GM19372 (cell line): ENCODE results near the gene LRRD1.
"Not testable (repeated sequence)": the region's sequence is repeated elsewhere in the genome, so short reads cannot be mapped to it uniquely, and the experiment has no call there.

ENCODE experiments used
- ATAC-seq: cut with Tn5 transposase; IDR thresholded peaks from one replicate; pipeline ENCODE4 v1.9.1; 2021; ENCODE audit warnings: mild to moderate bottlenecking, low read depth, moderate library complexity; ENCODE audit not compliant: unreplicated experiment

Gene LRRD1

DNA sequence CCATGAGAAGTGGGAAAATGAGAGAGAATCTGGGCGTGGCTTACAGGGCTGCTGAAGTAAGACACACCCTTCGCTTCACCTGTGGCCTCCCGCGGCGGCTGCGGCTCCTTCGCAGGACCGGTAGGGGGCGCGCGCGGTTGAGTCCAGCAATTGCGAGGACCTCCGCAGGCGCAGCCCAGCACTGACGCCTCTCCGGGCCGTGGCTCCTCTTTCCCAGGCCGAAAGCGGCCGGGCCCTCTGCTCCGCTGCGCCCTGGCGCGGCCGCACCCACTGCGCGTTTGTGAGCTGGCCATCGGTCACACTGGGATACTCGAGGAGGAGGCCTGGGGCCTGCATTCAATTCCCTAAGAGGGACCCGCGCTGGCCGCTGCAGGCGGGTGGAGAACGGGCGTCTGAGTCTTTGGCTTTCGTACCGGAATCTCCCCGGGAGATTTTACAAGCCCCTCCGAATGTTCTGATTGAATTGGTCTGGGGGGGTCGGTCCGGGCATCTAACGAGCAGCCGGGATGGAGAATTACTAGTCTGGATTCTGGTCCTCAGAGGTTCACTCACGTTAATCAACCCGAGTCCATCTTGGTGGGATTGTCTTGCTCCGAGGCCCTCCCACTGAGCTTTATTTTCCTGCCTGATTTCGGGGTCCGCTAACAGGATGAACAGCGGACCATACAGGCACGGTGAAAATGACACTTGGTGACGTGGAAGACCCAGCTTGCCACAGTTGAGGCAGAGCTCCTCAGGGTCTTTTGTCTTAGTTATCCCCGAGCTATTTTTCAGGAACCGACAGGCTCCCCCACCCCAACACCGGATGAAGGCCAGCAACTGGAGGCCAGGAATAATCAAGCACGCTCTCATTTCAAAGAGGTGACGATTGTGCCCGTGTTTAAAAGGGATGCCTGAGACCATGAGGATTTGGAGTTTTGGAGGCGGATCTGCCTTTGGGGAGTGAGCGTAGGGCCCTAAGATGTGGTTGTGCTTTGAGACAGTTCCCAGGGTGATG is at the start of gene LRRD1:
LRRD1 (minus strand) TSS at position 215 of the 997 bp plus-strand sequence. CDS start 13,940 bp downstream, outside the sequence.
- ATAC-seq, result peak; percentile 100

DNA sequence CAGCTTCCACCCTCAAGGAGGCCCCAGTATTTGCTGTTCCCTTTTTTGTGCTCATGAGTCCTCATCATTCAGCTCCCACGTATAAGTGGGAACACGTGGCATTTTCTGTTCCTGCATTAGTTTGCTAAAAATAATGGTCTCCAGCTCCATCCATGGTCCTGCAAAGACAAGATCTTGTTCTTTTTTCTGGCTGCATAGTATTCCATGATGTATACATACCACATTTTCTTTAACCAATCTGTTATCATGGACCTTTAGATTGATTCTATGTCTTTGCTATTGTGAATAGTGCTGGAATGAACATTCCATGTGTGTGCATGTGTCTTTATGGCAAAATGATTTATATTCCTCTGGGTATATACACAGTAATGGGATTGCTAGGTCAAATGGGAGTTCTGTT is 49.8 kb upstream of the LRRD1 start:
- ATAC-seq, result no peak

DNA sequence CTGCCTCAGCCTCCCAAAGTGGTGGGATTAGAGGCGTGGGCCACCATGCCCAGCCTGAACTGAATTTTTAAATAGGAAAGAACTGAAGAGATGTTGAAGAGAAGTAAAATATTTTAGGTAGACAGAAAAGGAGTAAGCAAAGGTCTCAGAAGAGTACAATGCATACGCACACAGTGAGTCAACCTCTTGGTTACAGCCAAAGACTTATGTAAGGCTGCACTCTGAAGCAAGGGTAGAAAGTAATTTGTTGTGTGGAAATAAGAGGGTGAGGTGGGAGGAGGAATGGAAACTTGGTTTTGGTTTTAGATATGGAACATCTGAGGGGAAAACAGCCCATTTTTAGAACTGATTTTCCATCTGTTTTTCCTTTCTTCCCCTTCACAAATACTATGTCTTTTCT is 49.2 kb upstream of the LRRD1 start:
- no peak for ATAC-seq

DNA sequence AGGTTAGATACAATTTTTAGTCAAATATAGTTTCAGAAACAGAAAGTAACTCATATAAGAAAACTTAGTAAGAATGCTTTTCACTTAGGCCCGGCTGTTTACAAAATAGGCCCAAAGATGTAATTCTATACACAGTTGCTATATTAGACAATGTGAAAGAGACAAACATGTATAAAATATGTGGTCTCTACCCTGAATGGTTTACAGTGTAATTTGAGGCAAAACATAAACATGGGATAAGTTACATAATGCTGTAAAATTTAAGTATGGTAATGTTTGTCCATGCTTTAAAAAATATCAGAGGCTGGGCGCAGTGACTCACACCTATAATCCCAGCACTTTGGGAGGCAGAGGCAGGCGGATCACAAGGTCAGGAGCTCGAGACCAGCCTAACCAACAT is 48.0 kb upstream of the LRRD1 start:
- ATAC-seq, result no peak

DNA sequence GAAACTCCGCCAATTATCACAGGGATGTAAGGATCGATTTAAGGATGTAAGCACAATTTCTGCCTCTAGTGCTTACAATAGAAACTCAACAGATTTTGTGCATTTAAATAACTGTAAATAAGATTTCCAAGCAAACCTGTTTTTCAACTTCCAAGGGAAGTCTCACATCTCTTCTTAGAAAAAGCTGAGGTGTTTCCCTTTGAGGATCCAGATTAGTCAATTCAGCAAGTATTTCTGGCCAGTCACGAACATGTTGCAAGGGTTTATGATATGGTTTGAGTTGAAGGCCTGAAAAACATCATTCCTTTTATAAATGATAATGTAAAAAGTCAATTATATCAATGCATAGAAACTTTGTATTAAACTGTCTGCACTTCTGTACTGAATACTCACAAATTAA is 42.8 kb upstream of the LRRD1 start:
- ATAC-seq, result no peak

DNA sequence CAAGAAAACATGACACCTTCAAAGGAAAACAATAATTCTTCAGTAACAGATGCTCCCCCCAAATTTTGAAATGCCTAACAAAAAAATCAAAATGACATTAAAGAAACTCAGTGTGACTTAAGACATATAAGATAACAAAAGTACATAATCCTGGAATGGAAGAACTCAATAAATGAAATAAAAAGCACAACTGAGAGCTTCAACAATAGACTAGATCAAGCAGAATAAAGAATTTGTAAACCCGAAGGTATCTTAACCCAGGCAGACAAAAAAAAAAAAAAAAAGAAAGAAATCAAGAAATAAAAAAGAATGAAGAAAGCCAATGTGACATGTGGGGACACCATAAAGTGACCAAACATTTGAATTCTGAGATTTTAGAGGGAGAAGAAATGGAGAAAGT is 27.7 kb upstream of the LRRD1 start:
- no peak for ATAC-seq

DNA sequence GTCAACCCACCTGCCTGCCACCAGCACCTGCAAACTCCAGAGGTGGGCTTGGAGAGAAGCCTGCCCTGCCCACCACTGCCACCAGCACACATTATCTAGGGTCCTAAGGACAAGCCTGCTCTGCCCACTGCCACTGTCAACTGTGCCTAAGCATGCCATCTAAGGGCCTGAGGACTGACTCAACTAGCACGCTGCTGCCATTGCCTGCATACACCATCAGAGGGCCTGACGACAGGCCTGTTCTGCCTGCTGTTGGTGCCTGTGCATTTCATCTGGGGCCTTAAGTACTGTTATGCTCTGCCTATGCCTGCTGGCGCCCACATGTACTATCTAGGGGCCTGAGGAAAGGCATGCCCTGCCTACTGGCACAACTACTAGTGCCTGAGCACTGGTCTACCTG is 27.0 kb upstream of the LRRD1 start:
- no peak for ATAC-seq

DNA sequence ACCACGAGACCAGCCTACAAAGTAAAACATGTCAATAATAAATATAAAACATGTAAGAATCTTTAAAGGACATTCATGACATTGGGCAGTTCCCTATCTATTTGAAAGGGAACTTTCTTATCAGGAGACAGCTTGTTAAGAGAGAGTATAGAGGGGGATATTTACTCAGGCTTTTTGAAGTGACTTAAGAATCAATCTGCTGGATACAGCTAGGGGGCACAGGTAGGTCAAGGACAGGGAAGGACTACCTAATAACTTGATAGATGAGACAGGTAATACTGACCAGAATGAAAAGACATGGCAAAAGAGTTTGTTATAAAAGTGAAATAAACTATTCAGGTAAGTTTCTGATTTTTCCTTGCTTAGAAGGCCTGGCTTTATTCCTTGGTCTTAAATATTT is 21.8 kb upstream of the LRRD1 start:
- ATAC-seq, result no peak

DNA sequence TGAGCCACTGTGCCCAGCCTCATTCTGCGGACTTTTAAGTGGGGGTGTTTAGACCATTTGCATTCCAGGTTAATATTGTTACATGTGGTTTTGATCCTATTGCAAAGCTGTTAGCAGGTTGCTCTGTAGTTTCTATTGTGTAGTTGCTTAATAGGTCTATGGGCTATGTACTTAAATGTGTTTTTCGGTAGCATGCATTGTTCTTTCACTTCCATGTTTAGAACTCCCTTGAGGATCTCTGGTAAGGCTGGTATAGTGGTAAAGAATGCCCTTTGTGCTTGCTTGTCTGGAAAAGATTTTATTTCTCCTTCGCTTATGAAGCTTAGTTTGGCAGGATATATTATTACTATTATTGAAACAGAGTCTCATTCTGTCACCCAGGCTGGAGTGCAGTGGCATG is 13.4 kb upstream of the LRRD1 start:
- ATAC-seq, result no peak

DNA sequence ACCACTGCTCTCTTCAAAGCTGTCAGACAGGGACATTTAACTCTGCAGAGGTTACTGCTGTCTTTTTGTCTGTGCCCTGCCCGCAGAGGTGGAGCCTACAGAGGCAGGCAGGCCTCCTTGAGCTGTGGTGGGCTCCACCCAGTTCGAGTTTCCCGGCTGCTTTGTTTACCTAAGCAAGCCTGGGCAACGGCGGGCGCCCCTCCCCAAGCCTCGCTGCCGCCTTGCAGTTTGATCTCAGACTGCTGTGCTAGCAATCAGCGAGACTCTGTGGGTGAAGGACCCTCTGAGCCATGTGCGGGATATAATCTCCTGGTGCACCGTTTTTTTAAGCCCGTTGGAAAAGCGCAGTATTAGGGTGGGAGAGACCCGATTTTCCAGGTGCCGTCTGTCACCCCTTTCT is 10.3 kb upstream of the LRRD1 start:
- ATAC-seq, result not testable (repeated sequence)

DNA sequence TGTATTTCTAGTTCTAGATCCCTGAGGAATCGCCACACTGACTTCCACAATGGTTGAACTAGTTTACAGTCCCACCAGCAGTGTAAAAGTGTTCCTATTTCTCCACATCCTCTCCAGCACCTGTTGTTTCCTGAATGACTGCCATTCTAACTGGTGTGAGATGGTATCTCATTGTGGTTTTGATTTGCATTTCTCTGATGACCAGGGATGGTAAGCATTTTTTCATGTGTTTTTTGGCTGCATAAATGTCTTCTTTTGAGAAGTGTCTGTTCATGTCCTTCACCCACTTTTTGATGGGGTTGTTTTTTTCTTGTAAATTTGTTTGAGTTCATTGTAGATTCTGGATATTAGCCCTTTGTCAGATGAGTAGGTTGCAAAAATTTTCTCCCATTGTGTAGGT is 5.4 kb upstream of the LRRD1 start:
- not testable (repeated sequence) for ATAC-seq

DNA sequence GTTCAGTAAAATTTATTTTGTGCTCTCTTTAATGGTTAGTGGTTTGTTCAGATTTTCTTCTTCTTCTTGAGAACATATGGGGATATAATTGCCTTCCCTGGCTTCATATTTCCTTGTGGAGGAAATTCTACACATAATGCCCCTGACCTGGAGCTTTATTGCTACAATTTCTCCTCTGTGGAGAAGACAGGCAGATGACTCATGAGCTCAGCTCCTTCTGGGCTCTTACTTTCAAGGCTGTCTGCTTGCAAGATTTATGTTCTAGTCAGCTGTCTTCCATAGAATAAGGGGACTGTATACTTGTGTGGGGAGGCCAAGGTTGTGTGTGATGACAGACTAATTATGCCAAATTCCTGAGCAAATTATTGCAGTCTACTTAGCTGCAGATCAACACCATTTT is 1.6 kb downstream of the LRRD1 start:
- ATAC-seq, result no peak

DNA sequence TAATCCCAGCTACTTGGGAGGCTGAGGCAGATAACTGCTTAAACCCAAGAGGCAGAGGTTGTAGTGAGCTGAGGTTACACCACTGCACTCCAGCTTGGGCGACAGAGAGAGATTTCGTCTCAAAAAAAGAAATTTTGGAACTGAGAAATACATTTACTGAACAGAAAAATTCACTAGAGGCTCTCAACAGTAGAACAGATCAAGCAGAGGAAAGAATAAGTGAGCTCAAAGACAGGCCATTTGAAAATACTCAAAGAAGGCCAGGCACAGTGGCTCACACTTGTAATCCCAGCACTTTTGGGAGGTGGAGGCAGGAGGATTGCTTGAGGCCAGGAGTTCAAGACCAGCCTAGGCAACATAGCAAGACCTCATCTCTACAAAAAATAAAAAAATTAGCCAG is 9.4 kb downstream of the LRRD1 start:
- not testable (repeated sequence) for ATAC-seq

DNA sequence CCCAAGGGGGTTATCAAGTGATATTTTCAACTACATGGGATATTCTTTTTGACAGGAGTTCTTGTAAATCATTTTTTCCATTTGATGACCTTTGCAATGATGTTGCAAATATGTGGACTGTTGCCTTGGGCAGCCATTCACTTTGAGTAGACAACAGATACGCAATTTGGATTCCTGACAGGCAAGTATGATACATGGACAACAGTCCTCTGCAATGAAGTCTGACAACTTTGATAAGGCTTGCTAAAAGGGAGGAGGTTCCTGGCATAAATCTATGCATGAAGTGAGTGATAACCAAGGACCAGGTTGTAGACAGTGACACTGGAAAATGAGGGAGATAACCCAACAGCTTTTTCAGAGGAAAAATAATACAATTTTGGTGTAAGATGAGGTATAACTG is 17.7 kb downstream of the LRRD1 start:
- ATAC-seq, result no peak

DNA sequence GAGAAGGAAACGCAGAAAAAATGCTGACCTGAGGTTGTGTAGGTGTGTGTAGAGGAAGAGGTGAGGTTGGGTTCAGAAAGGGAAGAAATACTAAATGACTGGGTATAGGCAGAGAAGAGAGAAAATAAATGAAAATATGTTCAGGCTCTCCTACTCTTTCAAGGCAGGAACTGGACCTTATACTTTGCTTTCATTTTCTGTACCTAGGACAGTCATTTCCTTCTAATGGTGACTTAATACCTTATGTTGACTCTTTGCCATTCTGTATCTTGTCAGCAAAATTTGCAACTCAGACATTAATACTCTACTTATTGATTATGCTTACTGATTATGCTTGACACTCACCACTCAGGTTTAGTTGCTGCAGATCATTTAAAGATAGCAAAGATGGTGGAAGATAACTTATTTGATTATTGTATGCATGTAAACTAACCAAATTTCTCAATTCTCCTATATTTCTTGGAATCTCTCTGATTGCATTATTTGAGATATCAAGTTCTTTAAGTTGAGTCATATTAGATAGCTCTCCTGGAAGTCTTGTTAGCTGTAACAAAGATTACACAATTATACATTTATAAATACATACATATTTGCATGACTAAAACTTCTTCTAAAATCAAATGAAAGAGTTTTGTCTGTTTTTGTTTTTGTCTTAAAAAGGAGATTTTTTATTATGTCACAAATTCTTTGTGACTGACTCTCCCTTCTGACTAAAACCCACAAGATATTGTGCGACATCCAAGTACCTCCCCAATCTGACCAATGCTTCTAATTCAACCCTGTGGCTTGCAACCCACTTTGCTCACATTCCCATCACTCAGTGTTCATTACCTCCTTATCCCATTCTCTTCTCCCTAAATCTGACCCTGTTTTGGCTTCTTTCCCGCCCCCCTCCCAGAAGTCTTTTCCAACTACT is 20.0 kb downstream of the LRRD1 start:
- ATAC-seq, result peak; percentile 62

DNA sequence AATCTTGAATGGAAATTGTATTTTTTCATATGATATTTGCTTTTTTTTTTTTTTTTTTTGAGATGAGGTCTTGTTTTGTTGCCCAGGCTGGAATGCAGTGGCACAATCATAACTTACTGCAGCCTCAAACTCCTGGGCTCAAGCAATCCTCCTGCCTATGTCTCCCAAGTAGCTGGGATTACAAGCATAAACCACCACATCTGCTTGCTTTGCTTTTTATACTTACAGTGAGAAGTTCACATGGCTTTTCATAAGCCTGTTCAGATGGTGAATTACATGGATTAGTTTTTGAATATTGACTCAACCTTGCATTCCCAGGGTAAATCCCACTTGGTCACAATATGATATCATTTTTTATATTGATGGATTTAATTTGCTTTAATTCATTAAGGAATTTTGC is 22.0 kb downstream of the LRRD1 start:
- ATAC-seq, result no peak

DNA sequence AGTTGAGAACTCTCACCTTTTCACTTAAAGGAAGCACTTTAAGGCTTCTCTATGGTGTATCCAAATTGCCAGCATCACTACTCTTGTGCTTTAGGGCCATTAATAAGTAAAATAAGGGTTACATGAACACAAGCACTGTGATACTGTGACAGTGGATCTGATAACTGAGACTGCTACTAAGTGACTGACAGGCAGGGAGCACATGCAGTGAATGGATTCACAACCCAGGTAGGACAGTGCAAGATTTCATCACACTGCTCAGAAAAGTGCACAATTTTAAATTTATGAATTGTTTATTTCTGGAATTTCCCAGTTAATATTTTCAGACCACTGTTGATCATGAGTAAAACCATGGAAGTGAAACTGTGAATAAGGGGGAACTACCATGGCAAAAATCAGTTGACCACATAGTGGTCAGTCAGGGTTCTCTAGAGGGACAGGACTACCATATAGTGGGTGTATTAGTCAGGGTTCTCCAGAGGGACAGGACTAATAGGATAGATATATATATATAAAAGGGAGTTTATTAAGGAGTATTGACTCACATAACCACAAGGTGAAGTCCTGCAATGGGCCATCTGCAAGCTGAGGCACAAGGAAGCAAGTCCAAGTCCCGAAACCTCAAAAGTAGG is 23.7 kb downstream of the LRRD1 start:
- ATAC-seq, result no peak

DNA sequence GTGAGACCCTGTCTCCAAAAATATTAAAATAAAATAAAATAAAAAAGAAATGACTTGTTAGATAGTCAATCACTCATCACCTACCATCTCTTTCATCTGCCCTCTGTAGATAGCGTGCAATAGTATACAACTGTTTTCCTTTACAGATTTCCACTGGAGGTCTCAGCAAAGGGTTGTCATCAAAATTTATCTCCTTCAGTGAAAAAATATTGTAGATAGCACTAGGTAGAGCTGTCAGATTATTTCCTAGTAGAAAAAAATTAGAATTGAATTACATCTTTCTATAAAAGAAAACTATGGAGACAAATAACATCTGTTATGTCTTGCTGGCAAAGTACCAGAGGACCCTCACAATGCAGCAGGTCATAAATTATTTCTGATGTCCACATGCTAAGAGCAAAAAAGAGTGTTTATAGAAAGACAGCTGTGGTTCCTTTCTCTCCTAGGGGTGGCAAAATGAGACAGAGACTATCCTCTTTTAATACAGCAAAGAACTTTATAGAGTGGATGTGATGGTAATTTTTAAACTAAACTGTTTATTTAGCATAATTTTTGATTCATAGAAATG is 28.4 kb downstream of the LRRD1 start:
- ATAC-seq, result no peak

DNA sequence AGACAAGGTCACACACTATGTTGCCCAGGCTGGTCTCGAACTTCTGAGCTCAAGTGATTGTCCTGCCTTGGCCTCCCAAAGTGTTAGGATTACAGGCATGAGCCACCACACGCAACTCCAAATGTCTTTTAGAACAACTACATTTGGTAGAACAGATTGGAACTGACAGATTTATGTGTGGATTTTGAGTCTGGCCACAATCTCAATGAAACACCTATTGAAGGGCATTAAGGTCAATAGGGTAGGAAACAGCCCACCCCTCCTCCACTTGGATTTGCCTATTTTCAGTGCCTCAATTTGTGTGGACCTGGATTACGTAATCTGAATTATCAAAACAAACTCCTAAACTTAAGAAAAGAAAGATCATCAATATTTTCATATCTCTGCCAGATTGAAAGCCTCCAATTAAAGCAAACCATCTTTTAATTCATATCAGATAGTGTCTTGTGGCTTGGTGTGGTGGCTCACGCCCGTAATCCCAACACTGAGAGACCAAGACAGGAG is 29.2 kb downstream of the LRRD1 start:
- no peak for ATAC-seq

DNA sequence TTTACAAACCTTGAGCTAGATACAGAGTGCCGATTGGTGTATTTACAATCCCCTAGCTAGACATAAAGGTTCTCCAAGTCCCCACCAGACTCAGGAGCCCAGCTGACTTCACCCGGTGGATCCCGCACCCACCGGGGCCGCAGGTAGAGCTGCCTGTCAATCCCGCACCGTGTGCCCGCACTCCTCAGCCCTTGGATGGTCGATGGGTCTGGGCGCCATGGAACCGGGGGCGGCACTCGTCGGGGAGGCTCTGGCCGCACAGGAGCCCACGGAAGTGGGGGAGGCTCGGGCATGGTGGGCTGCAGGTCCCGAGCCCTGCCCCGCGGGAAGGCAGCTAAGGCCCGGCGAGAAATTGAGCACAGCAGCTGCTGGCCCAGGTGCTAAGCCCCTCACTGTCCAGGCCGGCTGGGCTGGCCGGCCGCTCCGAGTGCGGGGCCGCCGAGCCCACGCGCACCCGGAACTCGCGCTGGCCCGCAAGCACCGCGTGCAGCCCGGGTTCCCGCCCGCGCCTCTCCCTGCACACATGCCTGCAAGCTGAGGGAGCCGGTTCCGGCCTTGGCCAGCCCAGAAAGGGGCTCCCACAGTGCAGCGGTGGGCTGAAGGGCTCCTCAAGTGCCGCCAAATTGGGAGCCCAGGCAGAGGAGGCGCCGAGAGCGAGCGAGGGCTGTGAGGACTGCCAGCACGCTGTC is 35.6 kb downstream of the LRRD1 start:
- ATAC-seq, result not testable (repeated sequence)
